HG03571 (cell line): ENCODE measurements around the gene NAA40.
A peak's percentile ranks its signal among the peaks of the same experiment; 100 is the strongest.
"Not testable (repeated sequence)": the region's sequence is repeated elsewhere in the genome, so short reads cannot be mapped to it uniquely, and the experiment has no call there.

ENCODE experiments used
- ATAC-seq: cut with Tn5 transposase; IDR thresholded peaks from one replicate; pipeline ENCODE4 v1.9.1; 2021; ENCODE audit not compliant: unreplicated experiment

Gene NAA40

DNA sequence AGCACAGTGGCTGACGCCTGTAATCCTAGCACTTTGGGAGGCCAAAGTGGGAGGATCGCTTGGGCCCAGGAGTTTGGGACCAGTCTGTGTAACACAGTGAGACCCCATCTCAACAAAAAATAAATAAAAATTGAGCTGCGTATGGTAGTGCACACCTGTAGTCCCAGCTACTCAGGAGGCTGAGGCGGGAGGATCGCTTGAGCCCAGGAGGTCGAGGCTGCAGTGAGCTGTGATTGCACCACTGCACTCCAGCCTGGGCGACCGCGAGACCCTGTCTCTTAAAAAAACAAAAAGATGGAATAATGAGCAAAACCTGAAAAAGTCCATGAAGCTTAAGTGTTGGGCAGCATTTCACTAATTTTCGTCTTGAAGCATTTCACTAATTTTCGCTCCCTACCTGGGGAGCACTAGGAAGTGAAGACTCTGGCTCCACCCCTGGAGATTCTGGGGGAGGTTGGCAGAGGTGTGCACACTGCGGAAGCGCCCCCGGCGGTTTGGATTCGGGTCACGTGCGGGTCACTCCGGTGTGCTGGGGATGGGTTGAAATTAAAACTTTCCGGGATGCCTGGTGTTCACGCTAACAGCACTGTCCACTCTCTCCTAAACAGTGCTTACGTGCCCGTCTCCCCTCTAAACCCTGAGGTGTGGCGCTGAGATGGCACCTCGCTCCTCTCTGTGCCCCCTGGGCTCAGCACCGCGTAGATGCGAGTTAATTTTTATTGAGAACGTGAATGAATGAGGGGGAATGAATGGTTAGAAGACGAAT lies 906 bp upstream of the NAA40 start:
- no peak for ATAC-seq

DNA sequence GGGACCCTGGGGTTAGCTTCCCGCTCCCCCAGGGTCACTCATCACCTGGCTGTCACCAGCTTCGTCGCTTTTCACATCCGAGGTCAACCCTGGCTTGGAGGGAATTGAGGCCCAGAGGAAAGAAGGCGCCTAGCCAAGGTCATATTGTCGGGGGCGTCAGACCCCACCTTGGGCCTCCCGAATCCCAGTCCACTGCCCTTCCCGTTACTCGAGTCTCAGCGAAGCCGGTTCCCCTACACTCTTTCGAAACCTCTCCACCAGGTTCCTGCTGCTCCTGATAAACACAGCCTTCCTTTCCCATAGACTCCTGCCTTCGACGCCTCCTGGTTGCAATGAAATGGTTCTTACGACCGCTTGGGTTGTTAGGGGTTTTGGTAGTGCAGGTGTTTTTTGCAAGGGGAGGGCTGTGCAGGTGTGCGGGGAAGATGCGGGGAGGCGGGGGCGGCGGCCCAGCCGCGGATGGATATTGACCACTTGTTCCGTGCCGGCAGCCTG lies 642 bp downstream of the NAA40 start:
- ATAC-seq = no peak

DNA sequence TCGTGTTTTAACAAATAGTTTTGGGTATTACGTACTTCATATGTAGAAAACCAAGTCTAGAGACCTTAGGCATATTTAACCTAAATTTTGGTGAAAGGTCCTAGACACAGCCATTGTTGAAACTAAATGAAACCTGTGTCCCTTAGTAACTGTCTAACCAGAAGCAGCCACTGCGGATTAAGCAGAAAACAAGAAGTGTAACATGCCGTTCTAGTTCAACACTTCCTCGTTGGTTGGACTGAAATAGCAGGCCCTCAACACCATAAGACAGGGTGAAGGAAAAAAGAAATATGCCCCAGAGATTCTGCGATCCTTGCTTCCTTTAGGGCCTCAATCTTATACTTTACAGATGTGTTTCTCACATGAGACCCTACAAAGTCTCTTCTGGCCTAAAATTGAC lies 2.0 kb downstream of the NAA40 start:
- ATAC-seq = no peak

DNA sequence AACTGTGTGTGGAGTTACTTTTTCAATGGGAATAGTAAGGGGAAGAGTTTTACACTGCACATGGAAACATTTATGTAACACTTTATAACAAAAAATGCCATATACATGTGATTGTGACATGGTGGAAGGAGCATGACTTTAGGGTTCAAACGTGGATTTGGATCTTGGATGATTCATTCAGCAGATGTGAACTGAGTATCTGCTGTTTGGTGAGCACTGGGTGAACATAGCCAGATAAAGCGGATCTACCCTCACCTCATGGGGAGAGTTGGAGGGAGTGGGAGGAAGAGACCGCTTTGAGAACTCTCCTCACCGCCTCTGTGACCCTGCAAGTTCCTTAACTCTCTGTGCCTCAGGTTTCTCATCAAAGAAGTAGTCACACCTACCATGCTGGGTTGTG lies 3.1 kb downstream of the NAA40 start:
- no peak for ATAC-seq

DNA sequence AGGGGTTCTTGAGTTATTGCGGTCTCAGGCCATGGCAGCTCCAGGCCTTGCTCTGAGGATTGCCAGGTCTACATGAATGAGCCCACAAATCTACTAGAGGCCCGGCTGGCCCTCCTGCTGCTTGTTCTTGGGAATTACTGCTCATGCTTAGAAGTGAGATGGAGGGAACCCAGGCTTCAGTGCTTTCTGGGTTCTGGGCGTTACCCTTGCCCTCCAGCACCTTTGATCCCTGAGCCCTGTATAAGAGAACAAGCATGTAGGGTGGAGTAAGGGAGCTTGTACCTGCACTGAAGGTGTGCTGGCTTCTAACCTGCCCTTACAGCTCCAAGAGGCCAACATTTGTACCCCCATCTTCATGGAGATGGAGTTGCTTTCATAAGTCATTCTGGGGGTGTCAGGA lies 4.0 kb downstream of the NAA40 start:
- no peak for ATAC-seq

DNA sequence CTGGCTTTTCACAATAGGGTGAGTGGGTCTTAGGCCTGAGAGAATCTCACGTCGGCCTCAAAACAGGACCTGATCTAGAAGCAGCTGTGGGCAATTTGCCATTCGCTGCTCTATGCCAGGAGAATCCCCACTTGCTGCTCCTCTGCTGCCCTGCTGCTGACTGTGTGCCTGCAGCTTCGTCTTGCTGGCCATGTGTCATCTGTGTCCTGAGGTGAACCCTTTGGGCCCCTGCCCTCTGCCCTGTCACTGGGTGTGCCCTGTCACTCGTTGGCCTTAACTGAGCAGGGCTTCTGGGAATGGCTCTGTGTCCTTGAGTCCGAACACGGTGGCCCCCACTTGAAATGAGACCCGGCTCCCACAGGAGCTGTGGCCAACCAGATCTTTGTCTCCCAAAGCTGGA lies 6.2 kb downstream of the NAA40 start:
- no peak for ATAC-seq

DNA sequence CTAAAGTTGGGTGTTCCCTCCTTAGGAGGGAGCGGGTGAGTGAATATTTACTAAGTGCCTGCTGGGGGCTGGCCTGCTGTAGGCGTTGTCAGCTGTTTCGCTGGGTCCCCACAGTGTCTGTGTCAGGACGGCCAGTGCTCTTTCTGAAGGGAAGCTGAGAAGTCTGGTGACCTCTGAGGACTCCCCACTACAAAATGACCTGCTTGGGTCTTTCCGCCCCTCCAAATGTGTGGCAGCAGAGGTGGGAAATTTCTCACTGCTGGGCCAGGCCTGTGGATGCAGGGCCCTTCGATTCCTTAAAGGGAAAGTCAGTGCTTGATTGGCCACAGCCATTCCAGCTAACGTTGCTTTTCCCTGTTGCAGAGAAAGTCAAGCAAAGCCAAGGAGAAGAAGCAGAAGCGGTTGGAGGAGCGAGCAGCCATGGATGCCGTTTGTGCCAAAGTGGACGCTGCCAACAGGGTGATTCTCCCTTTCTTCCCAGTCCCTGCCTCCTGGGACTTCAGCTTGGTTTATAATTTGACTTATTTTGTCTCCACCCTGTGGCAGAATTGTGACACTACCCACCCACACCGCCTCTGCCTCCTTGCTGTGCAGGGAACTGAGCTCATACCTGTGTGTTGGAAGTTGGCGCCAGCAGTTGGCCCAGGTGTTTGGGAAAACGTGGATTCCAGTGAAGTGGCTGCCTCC lies 6.8 kb downstream of the NAA40 start:
- no peak for ATAC-seq

DNA sequence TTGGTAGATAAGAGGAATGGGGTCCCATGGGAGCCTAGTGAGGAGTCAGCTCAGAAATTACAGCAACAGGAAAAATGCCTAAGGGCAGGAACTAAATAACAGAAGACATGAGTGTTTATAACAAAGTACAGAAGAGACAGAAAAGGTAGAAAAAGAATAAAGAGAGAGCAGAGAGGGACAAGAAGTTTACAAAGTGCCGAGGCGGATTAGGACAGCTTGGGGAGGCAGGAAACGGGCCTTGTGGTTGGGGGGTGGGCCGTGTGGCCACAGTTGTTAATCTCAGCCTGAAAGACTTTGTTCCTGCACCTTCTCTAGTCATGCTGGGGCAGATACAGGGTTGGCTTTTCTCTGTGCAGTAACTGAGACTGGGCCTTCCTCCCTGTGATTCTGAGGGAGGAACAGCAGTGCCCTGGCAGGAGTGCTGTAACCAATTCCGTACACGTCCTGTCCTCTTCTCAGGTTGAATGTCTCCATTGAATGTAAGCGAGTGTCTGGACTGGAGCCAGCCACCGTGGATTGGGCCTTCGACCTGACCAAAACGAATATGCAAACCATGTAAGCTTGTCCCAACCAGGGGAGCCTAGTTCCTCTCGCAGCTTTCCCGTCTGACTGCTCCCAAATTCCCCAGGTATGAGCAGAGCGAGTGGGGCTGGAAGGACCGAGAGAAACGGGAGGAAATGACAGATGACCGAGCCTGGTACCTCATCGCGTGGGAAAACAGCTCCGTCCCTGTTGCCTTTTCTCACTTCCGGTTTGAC lies 13.2 kb downstream of the NAA40 start:
- ATAC-seq = no peak

DNA sequence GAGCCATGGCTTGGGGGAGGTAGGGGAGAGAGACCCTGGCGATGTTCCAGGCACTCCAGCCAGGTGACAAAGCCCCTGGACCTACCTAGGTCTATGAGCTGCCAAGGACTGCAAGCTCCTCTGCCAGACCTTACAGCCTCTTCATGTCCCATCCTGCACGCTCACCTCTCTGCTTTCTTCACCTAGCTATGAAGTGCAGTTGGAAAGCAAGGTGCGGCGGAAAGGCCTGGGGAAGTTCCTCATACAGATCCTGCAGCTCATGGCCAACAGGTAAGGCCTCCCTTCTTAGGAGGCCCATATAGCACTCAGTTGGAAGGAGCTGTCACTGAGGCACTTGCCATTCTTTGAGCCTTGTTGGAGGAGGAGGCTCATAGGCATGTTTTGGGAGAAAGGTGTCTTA lies 13.8 kb downstream of the NAA40 start:
- no peak for ATAC-seq

DNA sequence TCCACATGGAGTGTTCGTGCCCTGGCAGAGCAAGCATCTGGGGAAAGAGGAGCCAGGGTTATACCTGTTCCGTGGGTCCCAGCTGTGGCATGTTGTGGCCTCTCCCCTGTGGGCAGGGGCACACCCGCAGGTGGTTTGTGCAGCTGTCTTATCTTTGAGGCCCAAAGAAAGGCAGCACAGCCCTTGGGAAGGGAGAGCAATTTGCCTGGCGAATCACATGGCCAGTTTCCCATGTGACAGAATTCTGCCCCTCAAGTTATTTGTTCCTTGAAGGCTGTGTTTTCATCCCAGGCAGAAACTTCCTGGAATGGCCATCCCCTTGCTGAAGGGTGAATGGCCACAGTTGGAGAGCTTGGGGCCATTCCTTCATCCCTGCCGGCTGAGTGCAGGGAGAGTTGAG lies 19.2 kb downstream of the NAA40 start:
- ATAC-seq = no peak

DNA sequence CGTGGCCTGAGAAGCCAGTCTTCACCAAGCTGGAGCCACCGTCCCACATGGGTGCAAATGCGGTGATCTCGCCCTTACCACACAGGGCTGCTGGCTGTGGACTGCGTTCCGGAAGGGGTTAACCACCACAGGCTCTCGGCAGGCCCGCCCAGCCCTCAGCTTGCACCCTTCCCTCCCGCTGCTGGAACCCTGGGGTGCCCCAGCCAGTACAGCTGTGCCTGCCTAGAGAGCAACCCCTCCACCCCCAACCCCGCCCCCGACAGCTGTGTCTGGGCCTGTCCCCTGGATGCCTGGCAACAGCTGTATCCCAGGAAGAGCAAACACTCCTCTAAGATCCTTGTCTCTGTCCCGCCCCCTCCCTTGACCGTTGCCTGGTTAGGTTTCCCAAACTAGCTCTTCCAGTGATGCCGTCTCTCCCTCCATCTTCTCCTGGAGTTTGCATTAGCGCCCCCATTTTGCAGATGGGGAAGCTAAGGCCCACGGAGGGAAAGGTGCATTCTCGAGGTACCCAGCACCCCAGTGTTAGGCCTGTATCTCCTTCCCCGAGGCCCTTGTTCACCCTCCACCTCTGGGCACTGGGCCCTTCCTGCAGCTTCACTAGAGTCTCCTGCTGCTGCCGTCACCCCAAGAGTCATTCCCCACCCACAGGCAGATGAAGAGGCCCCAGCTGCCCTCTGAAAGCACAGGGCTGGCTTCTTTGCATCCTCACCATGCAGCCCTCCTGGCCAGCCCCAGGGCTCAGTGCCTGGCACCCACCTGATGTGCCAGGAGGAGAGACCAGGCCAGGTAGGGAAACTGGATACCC lies 23.0 kb downstream of the NAA40 start:
- no peak for ATAC-seq

DNA sequence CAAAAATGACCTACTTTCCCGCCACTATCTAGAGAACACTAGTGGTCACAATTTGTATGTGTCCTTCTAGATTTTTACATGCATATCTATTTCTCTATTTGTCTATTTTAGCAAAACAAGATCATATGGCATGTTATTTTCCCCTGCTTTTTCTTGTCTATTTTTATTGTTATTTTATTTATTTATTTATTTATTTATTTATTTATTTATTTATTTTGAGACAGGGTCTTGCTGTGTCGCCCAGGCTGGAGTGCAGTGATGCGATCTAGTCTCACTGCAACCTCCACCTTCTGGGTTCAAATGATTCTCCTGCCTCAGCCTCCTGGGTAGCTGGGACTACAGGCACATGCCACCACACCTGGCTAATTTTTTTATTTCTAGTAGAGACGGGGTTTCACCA lies 25.1 kb downstream of the NAA40 start:
- not testable (repeated sequence) for ATAC-seq

DNA sequence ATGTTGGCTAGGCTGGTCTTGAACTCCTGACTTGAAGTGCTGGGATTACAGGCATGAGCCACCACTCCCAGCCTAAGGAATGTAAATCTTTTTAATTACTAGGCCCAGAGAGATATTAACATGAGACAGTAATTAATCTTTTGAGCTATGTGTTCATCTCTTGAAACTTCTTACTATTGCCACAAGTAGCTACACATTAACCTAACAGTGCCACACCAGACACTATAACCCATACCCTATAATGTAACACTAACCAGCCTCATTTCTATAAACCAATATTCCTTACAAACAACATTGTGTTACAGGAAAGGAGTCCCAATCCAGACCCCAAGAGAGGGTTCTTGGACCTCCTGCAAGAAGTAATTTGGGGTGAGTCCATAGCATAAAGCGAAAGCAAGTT lies 27.6 kb downstream of the NAA40 start:
- ATAC-seq = no peak

DNA sequence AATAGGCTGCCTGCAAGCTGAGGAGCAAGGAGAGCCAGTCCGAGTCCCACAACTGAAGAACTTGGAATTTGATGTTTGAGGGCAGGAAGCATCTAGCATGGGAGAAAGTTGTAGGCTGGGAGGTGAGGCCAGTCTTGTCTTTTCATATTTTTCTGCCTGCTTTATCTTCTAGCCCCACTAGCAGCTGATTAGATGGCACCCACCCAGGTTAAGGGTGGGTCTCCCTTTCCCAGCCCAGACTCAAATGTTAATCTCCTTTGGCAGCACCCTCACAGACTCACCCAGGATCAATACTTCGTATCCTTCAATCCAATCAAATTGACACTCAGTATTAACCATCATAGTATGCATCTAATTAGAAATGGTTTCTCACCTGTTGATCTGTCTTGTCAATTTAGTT lies 30.7 kb downstream of the NAA40 start:
- no peak for ATAC-seq

DNA sequence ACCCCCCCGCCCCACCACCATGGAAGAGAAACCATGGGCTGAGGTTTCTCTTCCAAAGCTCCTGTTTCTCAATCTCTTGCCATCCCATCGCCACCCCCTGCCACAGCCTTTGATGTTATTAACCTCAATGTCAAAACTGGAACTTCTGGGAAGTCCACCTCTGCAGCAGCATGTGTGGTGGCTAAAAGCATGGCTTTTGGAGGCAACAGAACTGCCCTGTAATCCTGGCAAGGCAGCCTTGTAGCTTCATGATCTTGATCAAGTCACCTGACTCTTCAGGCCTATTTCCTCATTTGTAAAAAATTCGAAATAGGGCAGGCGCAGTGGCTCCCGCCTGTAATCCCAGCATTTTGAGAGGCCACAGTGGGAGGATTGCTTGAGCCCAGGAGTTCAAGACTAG lies 32.1 kb downstream of the NAA40 start:
- no peak for ATAC-seq

DNA sequence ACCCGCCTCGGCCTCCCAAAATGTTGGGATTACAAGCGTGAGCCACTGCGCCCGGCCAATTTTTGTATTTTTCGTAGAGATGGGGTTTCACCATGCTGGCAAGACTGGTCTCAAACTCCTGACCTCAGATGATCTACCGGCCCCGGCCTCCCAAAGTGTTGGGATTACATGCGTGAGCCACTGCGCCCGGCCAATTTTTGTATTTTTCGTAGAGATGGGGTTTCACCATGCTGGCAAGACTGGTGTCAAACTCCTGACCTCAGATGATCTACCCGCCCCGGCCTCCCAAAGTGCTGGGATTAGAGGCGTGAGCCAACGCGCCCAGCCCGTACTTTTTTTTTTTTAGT lies 35.1 kb downstream of the NAA40 start:
- ATAC-seq = not testable (repeated sequence)

DNA sequence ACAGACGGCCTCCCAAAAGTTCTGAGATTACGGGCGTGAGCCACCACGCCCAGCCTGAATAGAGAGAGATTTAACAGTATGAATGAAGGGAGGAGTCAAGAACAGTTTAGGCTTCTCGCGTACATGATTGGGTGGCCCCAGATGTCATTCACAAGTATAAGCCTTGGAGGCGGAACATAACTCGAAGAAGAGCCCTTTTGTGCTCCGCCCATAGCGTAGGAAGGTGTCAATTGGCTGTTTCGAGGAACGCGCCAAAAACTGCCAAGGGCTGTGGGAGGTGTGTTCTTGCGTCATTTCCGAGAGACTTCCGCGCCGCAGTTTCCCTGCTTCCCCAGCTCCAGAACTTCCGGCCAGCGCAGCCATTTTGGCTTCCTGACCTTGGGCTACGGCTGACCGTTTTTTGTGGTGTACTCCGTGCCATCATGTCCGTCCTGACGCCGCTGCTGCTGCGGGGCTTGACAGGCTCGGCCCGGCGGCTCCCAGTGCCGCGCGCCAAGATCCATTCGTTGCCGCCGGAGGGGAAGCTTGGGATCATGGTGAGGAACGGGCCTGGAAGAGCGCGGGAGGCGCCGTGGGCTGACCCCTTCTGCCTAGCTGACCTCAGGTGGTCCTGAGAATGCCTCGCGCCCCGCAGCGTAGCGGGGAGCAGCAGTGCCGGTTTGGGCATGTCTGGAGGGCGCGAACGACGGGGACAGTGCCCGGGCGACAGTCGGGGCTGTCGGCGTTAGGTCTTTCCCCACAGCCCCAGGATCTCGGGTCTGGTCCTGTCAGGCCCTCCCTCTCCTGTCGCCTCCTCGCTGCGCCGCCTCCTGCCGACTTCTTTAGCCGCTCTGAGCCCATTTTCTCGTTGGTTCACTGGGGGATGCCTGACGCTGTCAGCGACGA lies 35.7 kb downstream of the NAA40 start, which contains the start of gene COX8A:
Gene COX8A, plus strand, starts transcription at position 362 of the 885 bp plus-strand sequence. Its CDS starts 61 bp downstream, at position 423.
- peak; percentile 95 for ATAC-seq

DNA sequence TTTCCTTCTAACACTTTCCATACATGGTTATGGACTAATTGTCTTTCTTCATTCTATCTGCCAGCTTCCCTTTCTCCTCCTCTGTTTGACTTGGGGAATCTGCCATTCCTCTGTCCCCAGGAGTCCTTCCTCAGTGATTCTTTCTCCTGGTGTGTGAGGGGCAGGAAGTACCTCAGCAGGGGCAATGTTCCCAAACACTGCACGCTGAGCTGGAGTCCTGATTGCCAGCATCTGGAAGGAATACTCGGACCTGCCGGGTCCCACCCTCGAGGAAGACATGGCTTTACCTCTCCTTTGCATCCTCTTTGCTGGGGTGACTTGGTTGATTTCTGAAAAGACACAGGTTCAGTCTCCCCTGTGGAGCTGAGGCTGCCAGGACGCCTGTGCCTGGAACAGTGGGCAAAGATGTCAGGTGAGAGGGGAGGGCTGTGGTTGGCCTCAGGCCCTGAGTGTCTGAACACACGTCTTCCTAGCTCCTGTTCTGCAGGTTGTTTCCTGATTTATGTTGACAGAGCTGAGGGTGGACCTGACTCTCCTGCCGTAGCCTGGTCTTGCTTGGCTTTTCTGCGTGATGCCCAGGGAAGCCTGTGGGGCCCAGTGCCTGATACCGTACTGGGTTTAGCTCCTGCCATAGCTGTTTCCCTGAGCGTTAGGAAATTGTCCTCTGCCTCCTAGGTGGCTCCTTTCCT lies 39.9 kb downstream of the NAA40 start:
- ATAC-seq = no peak

DNA sequence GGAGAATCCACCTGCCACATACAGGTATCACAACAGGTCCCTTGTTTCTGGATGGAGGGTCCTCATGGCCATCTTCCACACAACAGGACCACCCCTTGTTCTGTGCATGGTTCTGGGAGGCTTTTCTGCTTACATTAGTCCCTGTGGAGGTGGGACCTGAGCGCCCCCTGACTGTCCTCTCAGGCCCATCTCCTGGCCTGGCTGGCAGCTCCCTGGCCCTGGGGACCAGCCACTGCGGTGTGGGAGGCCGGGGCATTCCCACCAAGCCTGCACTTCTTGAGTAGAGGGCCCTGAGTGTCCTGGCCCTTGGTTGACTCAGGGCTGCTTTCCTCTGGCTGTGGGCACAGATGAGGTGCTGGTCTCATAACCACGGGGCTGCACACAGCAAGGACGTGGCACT lies 40.6 kb downstream of the NAA40 start:
- no peak for ATAC-seq

DNA sequence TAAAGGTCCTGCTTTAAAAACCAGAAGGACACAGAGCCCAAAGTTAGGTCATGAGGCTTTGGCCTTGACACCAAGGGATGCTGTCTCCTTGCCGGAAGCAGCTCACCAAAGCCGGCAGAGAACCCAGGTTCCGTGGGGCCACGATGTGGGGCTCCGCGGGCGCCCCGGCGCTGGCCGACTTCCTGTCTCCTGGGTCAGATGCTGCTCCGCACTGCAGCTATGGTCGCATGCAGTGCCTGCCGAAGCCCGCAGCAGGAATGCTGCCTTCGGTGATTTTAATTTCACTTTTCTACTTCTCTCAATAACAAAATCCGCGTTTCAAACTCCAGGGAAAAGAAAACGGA lies 47.0 kb downstream of the NAA40 start:
- peak; percentile 40 for ATAC-seq
